HUES64 (cell line): ENCODE measurements around the gene PABPC1L2B. TPM values are rescaled to one million over a fixed set of nuclear protein-coding genes. Genes with fewer than 3 reads are reported as not detected.
"Not testable (repeated sequence)": the region's sequence is repeated elsewhere in the genome, so short reads cannot be mapped to it uniquely, and the experiment has no call there.

Experiments
- H3K27ac ChIP-seq: 2 replicates; pipeline ENCODE4 v1.7.0; 2013; ENCODE audit warnings: low read depth, low read length, inconsistent platforms
- H3K27me3 ChIP-seq: 2 replicates; pipeline ENCODE4 v1.6.1; 2013; ENCODE audit warnings: mild to moderate bottlenecking, low read length; ENCODE audit not compliant: insufficient read depth
- H3K36me3 ChIP-seq: 2 replicates; pipeline ENCODE4 v1.6.1; 2013; ENCODE audit warnings: mild to moderate bottlenecking, low read length; ENCODE audit not compliant: insufficient read depth
- H3K4me1 ChIP-seq: 2 replicates; pipeline ENCODE4 v1.6.1; 2013; ENCODE audit warnings: mild to moderate bottlenecking, low read length, moderate library complexity; ENCODE audit not compliant: insufficient read depth
- H3K4me3 ChIP-seq: 2 replicates; pipeline ENCODE4 v1.5.1; 2013; ENCODE audit warnings: mild to moderate bottlenecking, low read length, moderate library complexity
- H3K9ac ChIP-seq: 2 replicates; pipeline ENCODE4 v1.6.1; 2013; ENCODE audit warnings: mild to moderate bottlenecking, low read depth, low read length
- H3K9me3 ChIP-seq: 2 replicates; pipeline ENCODE4 v1.6.1; 2013; ENCODE audit warnings: low read depth, low read length; ENCODE audit not compliant: insufficient read depth
- WGBS: fragments of 150-250, 120-280 bp; methylation state at CpG from one replicate; pipeline ENCODE4 v1.1.7; 2013; ENCODE audit warnings: missing lambda C conversion rate; 5-methylcytosine and 5-hydroxymethylcytosine counted together
- polyA plus RNA-seq, 2 experiments: library from polyadenylated mRNA; stranded (reverse); fragments of 50-300 nt; gene quantifications; one replicate each; pipeline ENCODE4 v1.2.3, GENCODE V29; 2013

PABPC1L2B gene
- polyA plus RNA-seq (2013, experiment 1 of 2), result not detected
- polyA plus RNA-seq (2013, experiment 2 of 2), result 0.51 TPM

- not testable (repeated sequence) for H3K4me1 ChIP-seq, H3K9me3 ChIP-seq, H3K27ac ChIP-seq, H3K4me3 ChIP-seq, H3K9ac ChIP-seq, H3K36me3 ChIP-seq
- no CpG with 5 or more reads among the region's 44 CpGs for WGBS
- H3K27me3 ChIP-seq, result peaks cover 21% of the 10 kb centered on the region
These were observed at the start of gene PABPC1L2B for GRCh38 chrX:73002733-73003132. Gene PABPC1L2B (plus strand): TSS chrX:73002939. CDS start chrX:73003643, 704 bp downstream.

- H3K9ac ChIP-seq, H3K27ac ChIP-seq, H3K4me1 ChIP-seq, H3K4me3 ChIP-seq, H3K27me3 ChIP-seq, H3K9me3 ChIP-seq, H3K36me3 ChIP-seq: not testable (repeated sequence)
- WGBS, result no CpG with 5 or more reads among the region's 9 CpGs
These were observed 42.8 kb upstream of the PABPC1L2B start for GRCh38 chrX:72959971-72960370.

- not testable (repeated sequence) for H3K9ac ChIP-seq, H3K27me3 ChIP-seq, H3K4me1 ChIP-seq, H3K27ac ChIP-seq, H3K4me3 ChIP-seq, H3K36me3 ChIP-seq, H3K9me3 ChIP-seq
- no CpG with 5 or more reads among the region's 5 CpGs for WGBS
These were observed 30.9 kb upstream of the PABPC1L2B start for GRCh38 chrX:72971859-72972258.

DNA sequence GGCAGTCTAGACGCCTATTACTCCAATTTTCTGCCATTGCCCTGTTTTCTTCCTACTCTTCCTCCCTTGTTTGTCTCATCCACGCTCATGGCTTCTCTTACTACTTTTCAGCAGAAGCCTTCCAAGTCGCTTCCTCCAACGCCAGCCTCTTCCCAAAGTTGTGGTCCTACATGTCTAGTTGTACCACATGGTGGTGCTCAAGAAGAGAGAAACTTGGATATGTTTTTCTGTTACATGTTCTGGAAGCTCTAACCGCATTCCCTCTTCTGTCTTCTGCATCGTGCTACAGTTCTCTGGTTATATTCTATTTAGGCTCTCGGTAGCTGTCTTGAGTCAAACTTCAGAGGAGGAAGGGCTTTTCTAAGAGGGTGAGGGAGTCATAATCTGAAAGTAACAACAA lies 27.9 kb upstream of the PABPC1L2B start:
- H3K9me3 ChIP-seq, H3K9ac ChIP-seq, H3K27me3 ChIP-seq, H3K36me3 ChIP-seq, H3K27ac ChIP-seq, H3K4me1 ChIP-seq, H3K4me3 ChIP-seq: not testable (repeated sequence)
- no CpG with 5 or more reads among the region's 7 CpGs for WGBS

GRCh38 chrX:72980894-72981469 lies 21.8 kb upstream of the PABPC1L2B start:
- not testable (repeated sequence) for H3K27ac ChIP-seq, H3K9me3 ChIP-seq, H3K4me3 ChIP-seq, H3K4me1 ChIP-seq, H3K9ac ChIP-seq, H3K36me3 ChIP-seq, H3K27me3 ChIP-seq
- 71% methylated on average over 5 of the region's 5 CpGs for WGBS

DNA sequence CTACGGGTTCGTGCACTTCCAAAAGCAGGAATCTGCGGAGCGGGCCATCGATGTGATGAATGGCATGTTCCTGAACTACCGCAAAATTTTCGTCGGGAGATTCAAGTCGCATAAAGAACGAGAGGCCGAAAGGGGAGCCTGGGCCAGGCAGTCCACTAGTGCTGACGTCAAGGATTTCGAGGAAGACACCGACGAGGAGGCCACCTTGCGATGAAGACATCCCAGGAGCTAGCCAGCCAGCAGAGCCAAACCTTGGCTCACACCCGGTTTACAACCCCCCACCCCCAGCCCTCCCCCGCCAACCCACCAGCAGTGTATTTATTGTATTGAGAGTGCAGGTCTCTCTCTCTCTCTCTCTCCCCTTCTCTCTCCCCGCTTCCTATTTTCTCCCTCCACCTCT lies 1.3 kb downstream of the PABPC1L2B start:
- H3K4me1 ChIP-seq, H3K27ac ChIP-seq, H3K36me3 ChIP-seq, H3K4me3 ChIP-seq, H3K9ac ChIP-seq, H3K9me3 ChIP-seq: not testable (repeated sequence)
- peaks cover 21% of the 10 kb centered on the region for H3K27me3 ChIP-seq
- WGBS, result no CpG with 5 or more reads among the region's 19 CpGs

DNA sequence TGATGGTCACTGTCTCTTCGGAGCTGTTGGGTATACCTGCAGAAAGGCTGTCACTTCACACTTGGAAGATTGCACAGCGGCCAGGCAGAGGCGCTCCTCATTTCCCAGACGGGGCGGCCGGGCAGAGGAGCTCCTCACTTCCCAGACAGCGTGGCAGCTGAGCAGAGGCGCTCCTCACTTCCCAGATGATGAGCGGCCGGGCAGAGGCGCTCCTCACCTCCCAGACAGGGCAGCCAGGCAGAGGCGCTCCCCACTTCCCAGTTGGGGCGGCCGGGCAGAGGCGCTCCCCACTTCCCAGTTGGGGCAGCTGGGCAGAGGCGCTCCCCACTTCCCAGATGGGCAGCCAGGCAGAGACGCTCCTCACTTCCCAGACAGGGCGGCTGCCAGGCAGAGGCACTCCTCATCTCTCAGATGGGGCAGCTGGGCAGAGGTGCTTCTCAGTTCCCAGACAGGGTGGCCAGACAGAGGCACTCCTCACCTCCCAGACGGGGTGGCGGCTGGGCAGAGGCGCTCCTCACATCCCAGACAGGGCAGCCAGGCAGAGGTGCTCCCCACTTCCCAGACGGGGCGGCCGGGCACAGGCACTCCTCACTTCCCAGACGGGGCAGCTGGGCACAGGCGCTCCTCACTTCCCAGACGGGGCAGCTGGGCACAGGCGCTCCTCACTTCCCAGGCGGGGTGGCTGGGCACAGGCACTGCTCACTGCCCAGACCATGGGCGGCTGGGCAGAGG lies 18.8 kb downstream of the PABPC1L2B start:
- Histone ChIP-seq H3K4me1 (no peaks in the 10 kb centered on the region), H3K27me3 (no peaks in the 10 kb centered on the region), H3K9ac (no peak overlapping the region), H3K9me3 (no peaks in the 10 kb centered on the region), H3K4me3 (no peak overlapping the region), H3K27ac (no peak overlapping the region), H3K36me3 (no peaks in the 10 kb centered on the region)
- 87% methylated on average over 30 of the region's 30 CpGs for WGBS

GRCh38 chrX:73022093-73022445 lies 19.3 kb downstream of the PABPC1L2B start:
- not testable (repeated sequence) for H3K36me3 ChIP-seq, H3K27me3 ChIP-seq, H3K4me1 ChIP-seq, H3K27ac ChIP-seq, H3K9me3 ChIP-seq, H3K4me3 ChIP-seq, H3K9ac ChIP-seq
- 93% methylated on average over 12 of the region's 12 CpGs for WGBS

DNA sequence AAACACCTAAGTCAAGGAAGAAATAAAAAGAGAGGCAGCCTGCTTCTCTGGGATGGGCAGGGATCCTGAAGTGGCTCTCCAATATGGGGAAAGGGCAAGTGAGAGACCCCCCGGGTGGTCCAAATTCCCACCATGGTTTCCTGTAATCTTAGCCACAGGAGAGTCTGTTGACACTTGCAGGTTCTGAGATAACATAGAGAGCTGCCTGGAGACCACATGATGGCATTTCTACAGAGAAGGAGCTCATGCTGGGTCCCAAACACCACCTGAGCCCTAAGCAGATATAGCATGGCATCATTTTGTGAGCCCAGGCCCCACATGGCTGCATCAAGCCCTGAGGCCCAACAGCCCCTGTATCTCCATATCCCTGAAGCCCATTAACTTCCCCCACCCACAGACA lies 26.1 kb downstream of the PABPC1L2B start:
- H3K9me3 ChIP-seq, result no peaks in the 10 kb centered on the region
- H3K27me3 ChIP-seq, result no peaks in the 10 kb centered on the region
- no peaks in the 10 kb centered on the region for H3K36me3 ChIP-seq
- H3K9ac ChIP-seq, result no peak overlapping the region
- no peak overlapping the region for H3K4me3 ChIP-seq
- peaks cover 8% of the 10 kb centered on the region; the same call in 1 of the 2 replicates for H3K4me1 ChIP-seq
- H3K27ac ChIP-seq, result no peak overlapping the region
- 13% methylated on average over 1 of the region's 1 CpG for WGBS
